DND-41 (cell line): ENCODE data around the gene ERC1.
"Not testable (repeated sequence)": the region's sequence is repeated elsewhere in the genome, so short reads cannot be mapped to it uniquely, and the experiment has no call there.

ENCODE experiments used
- ATAC-seq: fragments of 200-7000 bp; cut with Tn5 transposase; 3 replicates; pipeline ENCODE4 v1.9.1; 2021; ENCODE audit warnings: low read depth; ENCODE audit not compliant: insufficient read depth
- DNase-seq: peaks from one replicate; pipeline ENCODE4 v3.0.0-alpha.2; 2020
- H2AFZ ChIP-seq: 2 replicates; pipeline ENCODE4 v1.6.0; 2012; ENCODE audit warnings: low read depth, low read length
- H3K27ac ChIP-seq: 2 replicates; pipeline ENCODE4 v1.5.1; 2012; ENCODE audit warnings: low read length, inconsistent platforms
- H3K27me3 ChIP-seq: fragments of 200-600 bp; sonication (generic); 2 replicates; pipeline ENCODE4 v1.6.0; 2012; ENCODE audit warnings: low read length, mild to moderate bottlenecking, inconsistent platforms; ENCODE audit not compliant: insufficient read depth, poor library complexity
- H3K36me3 ChIP-seq: 2 replicates; pipeline ENCODE4 v1.5.1; 2012; ENCODE audit warnings: low read length, inconsistent platforms; ENCODE audit not compliant: insufficient read depth
- H3K4me1 ChIP-seq: 2 replicates; pipeline ENCODE4 v1.5.1; 2012; ENCODE audit warnings: mild to moderate bottlenecking, low read length; ENCODE audit not compliant: insufficient read depth
- H3K4me2 ChIP-seq: 2 replicates; pipeline ENCODE4 v1.6.0; 2012; ENCODE audit warnings: mild to moderate bottlenecking, moderate library complexity, low read length, inconsistent platforms; ENCODE audit not compliant: insufficient read depth
- H3K4me3 ChIP-seq, 2 experiments: fragments of 200-600 bp in 1 of 2; shearing (Covaris generic) in 1 of 2; 2 replicates each; pipeline ENCODE4 v1.5.1; 2012 to 2016; ENCODE audit warnings: inconsistent platforms in 2 of 2, low read length in 2 of 2, mild to moderate bottlenecking in 2 of 2, low read depth in 1 of 2, moderate library complexity in 1 of 2
- H3K79me2 ChIP-seq: 2 replicates; pipeline ENCODE4 v1.6.0; 2012; ENCODE audit warnings: low read length, inconsistent platforms; ENCODE audit not compliant: insufficient read depth
- H3K9ac ChIP-seq: 2 replicates; pipeline ENCODE4 v1.6.0; 2012; ENCODE audit warnings: low read depth, mild to moderate bottlenecking, inconsistent platforms, low read length, moderate library complexity
- H3K9me3 ChIP-seq: 2 replicates; pipeline ENCODE4 v1.5.1; 2012; ENCODE audit warnings: low read length, moderate library complexity, mild to moderate bottlenecking, inconsistent platforms; ENCODE audit not compliant: insufficient read depth, severe bottlenecking
- H4K20me1 ChIP-seq: 2 replicates; pipeline ENCODE4 v1.6.0; 2012; ENCODE audit warnings: low read length; ENCODE audit not compliant: insufficient read depth
- EZH2 ChIP-seq: IDR thresholded peaks from 3 replicates; pipeline ENCODE4 v1.6.1; 2012; ENCODE audit warnings: borderline replicate concordance, low read depth, mild to moderate bottlenecking, moderate library complexity, low read length, inconsistent platforms; ENCODE audit not compliant: severe bottlenecking
- TF ChIP-seq, protein P1 (sequence below): IDR thresholded peaks from 2 replicates; pipeline ENCODE4 v1.5.1; 2012; ENCODE audit warnings: borderline replicate concordance, low read length, moderate library complexity, mild to moderate bottlenecking; ENCODE audit not compliant: poor library complexity, severe bottlenecking; ENCODE audit errors: extremely low read depth

ERC1 gene

DNA sequence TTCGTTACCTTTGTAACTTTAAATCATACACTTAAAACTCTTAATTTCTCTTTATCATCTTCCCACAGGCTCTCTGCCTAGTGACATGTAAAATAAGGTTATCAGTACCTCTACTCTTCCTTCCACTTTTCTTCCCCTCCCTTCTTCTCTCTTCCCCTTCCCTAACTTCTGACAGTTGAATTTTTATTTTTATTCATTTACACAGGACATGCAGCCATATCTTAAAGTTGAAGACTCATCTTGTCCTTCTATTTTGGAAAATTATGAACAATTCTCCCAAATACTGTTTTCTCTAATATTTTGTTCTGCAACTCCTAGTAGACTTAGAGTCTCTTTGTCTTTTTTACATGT is 339.4 kb downstream of the ERC1 start:
- H3K4me1 ChIP-seq, result no peaks in the 10 kb centered on the region
- DNase-seq (no peak), ATAC-seq (no peak)
- H2AFZ ChIP-seq, result no peak overlapping the region
- H3K79me2 ChIP-seq, result no peaks in the 10 kb centered on the region
- no peaks in the 10 kb centered on the region for H3K9me3 ChIP-seq
- no peak overlapping the region for H3K27ac ChIP-seq
- no peak overlapping the region for H3K4me2 ChIP-seq
- TF ChIP-seq, protein P1, sequence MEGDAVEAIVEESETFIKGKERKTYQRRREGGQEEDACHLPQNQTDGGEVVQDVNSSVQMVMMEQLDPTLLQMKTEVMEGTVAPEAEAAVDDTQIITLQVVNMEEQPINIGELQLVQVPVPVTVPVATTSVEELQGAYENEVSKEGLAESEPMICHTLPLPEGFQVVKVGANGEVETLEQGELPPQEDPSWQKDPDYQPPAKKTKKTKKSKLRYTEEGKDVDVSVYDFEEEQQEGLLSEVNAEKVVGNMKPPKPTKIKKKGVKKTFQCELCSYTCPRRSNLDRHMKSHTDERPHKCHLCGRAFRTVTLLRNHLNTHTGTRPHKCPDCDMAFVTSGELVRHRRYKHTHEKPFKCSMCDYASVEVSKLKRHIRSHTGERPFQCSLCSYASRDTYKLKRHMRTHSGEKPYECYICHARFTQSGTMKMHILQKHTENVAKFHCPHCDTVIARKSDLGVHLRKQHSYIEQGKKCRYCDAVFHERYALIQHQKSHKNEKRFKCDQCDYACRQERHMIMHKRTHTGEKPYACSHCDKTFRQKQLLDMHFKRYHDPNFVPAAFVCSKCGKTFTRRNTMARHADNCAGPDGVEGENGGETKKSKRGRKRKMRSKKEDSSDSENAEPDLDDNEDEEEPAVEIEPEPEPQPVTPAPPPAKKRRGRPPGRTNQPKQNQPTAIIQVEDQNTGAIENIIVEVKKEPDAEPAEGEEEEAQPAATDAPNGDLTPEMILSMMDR, result no peak
- no peak for TF ChIP-seq EZH2
- H3K4me3 ChIP-seq, result no peak overlapping the region
- no peaks in the 10 kb centered on the region for H3K36me3 ChIP-seq
- H4K20me1 ChIP-seq, result no peaks in the 10 kb centered on the region
- H3K9ac ChIP-seq, result no peak overlapping the region
- no peaks in the 10 kb centered on the region for H3K27me3 ChIP-seq

DNA sequence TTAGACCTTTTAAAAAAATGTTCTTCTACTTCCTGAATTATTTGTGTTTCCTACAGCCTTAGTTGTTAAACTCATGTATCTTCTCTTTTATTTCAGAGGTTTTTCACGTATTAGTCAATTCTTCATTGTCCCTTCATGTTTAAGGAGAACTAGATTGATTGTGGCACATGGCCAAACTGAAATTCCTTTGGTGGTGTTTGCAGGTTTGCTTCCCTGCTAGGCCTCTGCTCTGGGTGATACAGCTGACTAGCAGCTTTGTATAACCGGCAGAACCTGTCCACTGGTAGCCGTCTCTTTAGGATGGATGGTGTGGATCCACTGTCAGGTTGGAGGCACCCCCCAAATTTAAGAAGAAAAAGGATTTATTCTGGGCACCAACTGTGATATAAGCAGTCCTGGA is 341.3 kb downstream of the ERC1 start:
- no peaks in the 10 kb centered on the region for H3K9me3 ChIP-seq
- ATAC-seq (no peak), DNase-seq (no peak)
- no peak overlapping the region for H3K9ac ChIP-seq
- H3K4me1 ChIP-seq, result no peaks in the 10 kb centered on the region
- no peak overlapping the region for H3K27ac ChIP-seq
- no peak overlapping the region for H3K4me3 ChIP-seq
- no peaks in the 10 kb centered on the region for H3K27me3 ChIP-seq
- H3K79me2 ChIP-seq, result no peaks in the 10 kb centered on the region
- H4K20me1 ChIP-seq, result no peaks in the 10 kb centered on the region
- H3K4me2 ChIP-seq, result no peak overlapping the region
- H2AFZ ChIP-seq, result no peak overlapping the region
- TF ChIP-seq EZH2, result no peak
- TF ChIP-seq, protein P1, result no peak
- no peaks in the 10 kb centered on the region for H3K36me3 ChIP-seq

DNA sequence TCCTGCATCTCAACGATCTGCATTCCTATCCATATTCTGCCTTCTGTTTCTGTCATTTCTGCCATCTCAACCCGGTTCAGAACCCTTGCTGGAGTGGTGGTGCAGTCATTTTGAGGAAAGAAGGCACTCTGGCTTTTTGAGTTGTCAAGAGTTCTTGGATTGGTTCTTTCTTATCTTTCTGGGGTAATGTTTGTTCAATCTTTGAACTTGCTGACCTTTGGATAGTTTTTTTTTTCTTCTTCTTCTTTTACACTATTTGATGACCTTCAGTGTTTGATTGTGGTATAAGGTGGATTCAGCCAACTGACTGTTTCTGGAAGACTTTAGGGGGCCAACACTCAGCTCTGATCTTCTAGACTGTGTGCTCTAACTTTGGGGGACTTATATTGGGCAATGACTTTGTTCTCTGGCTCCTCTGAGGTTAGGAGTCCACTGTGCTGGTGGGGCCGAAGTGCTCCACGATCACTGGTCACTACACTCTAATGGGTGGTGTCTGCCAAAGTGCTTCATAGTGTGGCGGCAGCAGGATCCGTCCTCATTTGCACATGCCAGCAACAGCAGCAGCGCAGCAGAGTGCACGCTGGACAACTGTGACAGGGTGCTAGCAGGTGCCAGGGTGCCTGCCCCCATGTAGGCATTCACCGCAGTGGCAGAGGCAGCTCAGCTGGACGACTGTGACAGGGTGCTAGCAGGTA is 347.6 kb downstream of the ERC1 start:
- H3K4me2 ChIP-seq, result no peak overlapping the region
- H3K4me1 ChIP-seq, result no peaks in the 10 kb centered on the region
- DNase-seq, result no peak
- no peaks in the 10 kb centered on the region; the same call in 1 of the 2 replicates for H4K20me1 ChIP-seq
- H3K4me3 ChIP-seq, result no peak overlapping the region
- no peaks in the 10 kb centered on the region for H3K27me3 ChIP-seq
- no peaks in the 10 kb centered on the region for H3K36me3 ChIP-seq
- H3K9me3 ChIP-seq, result no peaks in the 10 kb centered on the region
- no peak overlapping the region for H2AFZ ChIP-seq
- H3K79me2 ChIP-seq, result no peaks in the 10 kb centered on the region
- no peak for ATAC-seq
- H3K9ac ChIP-seq, result no peak overlapping the region
- H3K27ac ChIP-seq, result no peak overlapping the region
- TF ChIP-seq, protein P1, result no peak
- TF ChIP-seq EZH2, result no peak

DNA sequence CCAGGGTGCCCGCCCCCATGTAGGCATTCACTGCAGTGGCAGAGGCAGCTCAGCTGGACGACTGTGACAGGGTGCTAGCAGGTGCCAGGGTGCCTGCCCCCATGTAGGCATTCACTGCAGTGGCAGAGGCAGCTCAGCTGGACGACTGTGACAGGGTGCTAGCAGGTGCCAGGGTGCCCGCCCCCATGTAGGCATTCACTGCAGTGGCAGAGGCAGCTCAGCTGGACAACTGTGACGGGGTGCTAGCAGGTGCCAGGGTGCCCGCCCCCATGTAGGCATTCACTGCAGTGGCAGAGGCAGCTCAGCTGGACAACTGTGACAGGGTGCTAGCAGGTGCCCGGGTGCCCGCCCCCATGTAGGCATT is 348.1 kb downstream of the ERC1 start:
- not testable (repeated sequence) for H3K27me3 ChIP-seq, H3K36me3 ChIP-seq, DNase-seq, H3K4me3 ChIP-seq, H2AFZ ChIP-seq, H3K9me3 ChIP-seq, H3K4me1 ChIP-seq, ATAC-seq, H3K9ac ChIP-seq, H3K4me2 ChIP-seq, H3K27ac ChIP-seq, H3K79me2 ChIP-seq, H4K20me1 ChIP-seq
